ENCODE measurements around the gene TAC4.

The TAC4 gene

GRCh38 chr17:49798182-49798581 lies 49.7 kb downstream of the TAC4 start:
- no peak for FAIRE-seq

- no peak for FAIRE-seq
Measured at GRCh38 chr17:49795372-49795771, 52.5 kb downstream of the TAC4 start.

- FAIRE-seq: no peak
Measured at GRCh38 chr17:49793309-49793708, 54.6 kb downstream of the TAC4 start.

- no peak for FAIRE-seq
Measured at GRCh38 chr17:49789243-49789578, 58.7 kb downstream of the TAC4 start.

- FAIRE-seq: peak; percentile 98
Measured at GRCh38 chr17:49788478-49789242, 59.2 kb downstream of the TAC4 start, which contains the start of gene KAT7. KAT7 (plus strand) TSS chr17:49788681; CDS start chr17:49788835, 154 bp downstream.

All from G401.6 (cell line).